Activated CD4-positive, alpha-beta T cell treated with anti-CD3 and anti-CD28 coated beads, Interleukin-2, amount 10 ng/mL, durations not matched to agents 7 days and 5 days (primary cell): Measurements from ENCODE around the gene OR52I1. TPM values are rescaled to one million over a fixed set of nuclear protein-coding genes. Genes with fewer than 3 reads are reported as not detected.

Experiments used
- CTCF ChIA-PET: fragments of 350-600 bp; sonication (Branson Sonifier 250); formaldehyde crosslinking; loops from one replicate; lab custom pipeline; 2021; ENCODE audit warnings: antibody characterized with exemption; lab: Charles Lee
- POLR2A ChIA-PET: fragments of 350-600 bp; sonication (Branson Sonifier 250); formaldehyde crosslinking; loops from one replicate; lab custom pipeline; 2021; ENCODE audit warnings: antibody characterized with exemption; lab: Charles Lee
- DNase-seq: peaks from one replicate; pipeline ENCODE4 v3.0.0-alpha.2; 2020
- H3K27ac Mint-ChIP-seq: one replicate; pipeline ENCODE4 v1.8.0; 2021; ENCODE audit warnings: mild to moderate bottlenecking, moderate library complexity, mixed read lengths
- H3K27me3 Mint-ChIP-seq: one replicate; pipeline ENCODE4 v1.8.0; 2021; ENCODE audit warnings: mixed read lengths
- H3K36me3 Mint-ChIP-seq: one replicate; pipeline ENCODE4 v1.8.0; 2021; ENCODE audit warnings: low read depth, mixed read lengths
- H3K4me1 Mint-ChIP-seq: one replicate; pipeline ENCODE4 v1.8.0; 2021; ENCODE audit warnings: mixed read lengths
- H3K4me3 Mint-ChIP-seq: one replicate; pipeline ENCODE4 v1.8.0; 2021; ENCODE audit warnings: mild to moderate bottlenecking, moderate library complexity, mixed read lengths
- H3K9me3 Mint-ChIP-seq: one replicate; pipeline ENCODE4 v1.8.0; 2021; ENCODE audit warnings: mixed read lengths
- total RNA-seq, 2 experiments: library from RNA; stranded (reverse); gene quantifications; one replicate each; pipeline ENCODE4 v1.2.3, GENCODE V29; 2021

OR52I1 gene
- total RNA-seq, 2 experiments from 2014 or later, result not detected

GRCh38 chr11:4636136-4636535 lies 42.3 kb downstream of the OR52I1 start:
- peaks cover 13% of the 10 kb centered on the region for H3K27me3 Mint-ChIP-seq
- H3K4me3 Mint-ChIP-seq, result no peak overlapping the region
- POLR2A ChIA-PET, result no interaction called here
- H3K27ac Mint-ChIP-seq, result no peak overlapping the region
- no peak for DNase-seq
- H3K36me3 Mint-ChIP-seq, result no peaks in the 10 kb centered on the region
- H3K4me1 Mint-ChIP-seq, result no peaks in the 10 kb centered on the region
- H3K9me3 Mint-ChIP-seq, result no peaks in the 10 kb centered on the region
- CTCF ChIA-PET, result interaction anchor here (0.8 to 1.7 kb wide), 5 partner anchors 8 to 162 kb away, joined by 3 to 6 read pairs (median 4); no protein-coding TSS in a partner anchor

DNA sequence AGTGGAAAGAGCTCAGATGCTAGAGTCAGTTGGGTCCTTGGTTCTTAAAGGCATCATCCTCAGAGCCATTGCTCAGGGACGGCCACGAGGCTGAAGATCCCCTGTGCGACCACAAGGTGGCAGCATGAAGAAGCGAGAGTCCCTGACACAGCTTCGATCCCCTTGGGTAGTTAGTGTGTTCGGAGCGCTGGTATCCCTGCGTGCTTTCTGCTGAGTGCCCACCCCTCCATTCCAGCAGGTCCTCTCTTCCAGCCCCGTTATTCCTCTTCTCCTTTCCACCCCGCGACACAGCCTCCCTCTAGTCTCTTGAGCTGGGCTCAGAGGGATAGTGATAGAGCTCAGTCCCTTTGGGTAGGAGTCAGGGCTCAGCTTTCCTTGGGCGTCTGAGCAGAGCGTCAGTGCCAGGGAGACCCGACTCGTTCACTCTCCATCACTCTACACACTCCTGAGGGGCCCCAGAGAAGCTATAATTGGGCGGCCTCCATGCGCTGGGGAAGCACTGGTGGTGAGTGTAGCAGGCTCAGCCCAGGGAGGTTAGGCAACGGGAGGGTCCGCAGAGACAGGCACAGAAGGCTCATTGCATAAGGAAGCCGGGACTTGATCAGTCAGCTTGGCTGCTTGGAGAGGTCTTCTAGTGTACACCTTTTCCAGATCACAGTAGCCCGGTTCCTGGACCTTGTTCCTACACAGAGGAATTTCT lies 43.3 kb downstream of the OR52I1 start, which contains the start of gene OR51D1:
Gene OR51D1, plus strand, starts transcription at position 516 of the 700 bp plus-strand sequence. CDS start 2,314 bp downstream, outside the sequence.
- Mint-ChIP-seq H3K27me3 (peaks cover 4% of the 10 kb centered on the region), H3K4me1 (no peaks in the 10 kb centered on the region), H3K27ac (no peak within 1 kb of the TSS), H3K9me3 (no peaks in the 10 kb centered on the region), H3K4me3 (no peak within 1 kb of the TSS), H3K36me3 (no peaks in the 10 kb centered on the region)
- POLR2A ChIA-PET, result interaction anchor here (0.6 kb wide), 1 partner anchor 194 kb away, joined by 3 read pairs; no protein-coding TSS in a partner anchor
- CTCF ChIA-PET, result interaction anchor here (0.8 to 1.7 kb wide), 7 partner anchors 8 to 1254 kb away, joined by 3 to 6 read pairs (median 4); no protein-coding TSS in a partner anchor
- DNase-seq, result peak; percentile 74

DNA sequence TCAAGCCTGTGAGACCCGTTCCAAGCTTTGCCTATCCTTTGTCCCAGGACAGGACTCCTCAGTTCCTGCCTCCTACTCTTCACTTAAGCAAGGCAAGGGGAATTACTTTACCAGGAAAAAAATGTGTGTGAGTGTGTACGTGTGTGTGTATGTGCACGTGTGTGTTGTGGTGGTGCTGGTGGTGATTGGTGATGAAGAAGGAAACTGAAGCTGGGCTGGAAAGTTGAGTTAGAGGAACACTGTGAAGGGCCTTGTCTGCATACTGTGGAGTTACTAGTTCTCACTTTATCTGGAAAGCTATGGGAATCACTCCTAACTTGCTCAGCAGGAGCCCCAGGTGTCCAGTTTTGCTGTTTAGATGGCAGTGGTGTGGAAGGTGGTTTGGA lies 43.8 kb downstream of the OR52I1 start:
- DNase-seq, result no peak
- Mint-ChIP-seq H3K4me3 (no peak overlapping the region), H3K36me3 (no peaks in the 10 kb centered on the region), H3K4me1 (no peaks in the 10 kb centered on the region), H3K9me3 (no peaks in the 10 kb centered on the region), H3K27ac (no peak overlapping the region), H3K27me3 (peaks cover 1% of the 10 kb centered on the region)
- CTCF ChIA-PET, result interaction anchor here (0.9 to 1.2 kb wide), 2 partner anchors 11 to 53 kb away, joined by 3 to 5 read pairs; no protein-coding TSS in a partner anchor
- POLR2A ChIA-PET, result no interaction called here

DNA sequence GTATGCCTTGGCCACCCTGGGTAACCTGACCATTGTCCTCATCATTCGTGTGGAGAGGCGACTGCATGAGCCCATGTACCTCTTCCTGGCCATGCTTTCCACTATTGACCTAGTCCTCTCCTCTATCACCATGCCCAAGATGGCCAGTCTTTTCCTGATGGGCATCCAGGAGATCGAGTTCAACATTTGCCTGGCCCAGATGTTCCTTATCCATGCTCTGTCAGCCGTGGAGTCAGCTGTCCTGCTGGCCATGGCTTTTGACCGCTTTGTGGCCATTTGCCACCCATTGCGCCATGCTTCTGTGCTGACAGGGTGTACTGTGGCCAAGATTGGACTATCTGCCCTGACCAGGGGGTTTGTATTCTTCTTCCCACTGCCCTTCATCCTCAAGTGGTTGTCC lies 46.1 kb downstream of the OR52I1 start:
- Mint-ChIP-seq H3K27me3 (peaks cover 6% of the 10 kb centered on the region), H3K9me3 (no peaks in the 10 kb centered on the region), H3K4me1 (no peaks in the 10 kb centered on the region), H3K27ac (no peak overlapping the region), H3K36me3 (no peaks in the 10 kb centered on the region), H3K4me3 (no peak overlapping the region)
- CTCF ChIA-PET, result no interaction called here
- DNase-seq, result no peak
- POLR2A ChIA-PET, result no interaction called here

DNA sequence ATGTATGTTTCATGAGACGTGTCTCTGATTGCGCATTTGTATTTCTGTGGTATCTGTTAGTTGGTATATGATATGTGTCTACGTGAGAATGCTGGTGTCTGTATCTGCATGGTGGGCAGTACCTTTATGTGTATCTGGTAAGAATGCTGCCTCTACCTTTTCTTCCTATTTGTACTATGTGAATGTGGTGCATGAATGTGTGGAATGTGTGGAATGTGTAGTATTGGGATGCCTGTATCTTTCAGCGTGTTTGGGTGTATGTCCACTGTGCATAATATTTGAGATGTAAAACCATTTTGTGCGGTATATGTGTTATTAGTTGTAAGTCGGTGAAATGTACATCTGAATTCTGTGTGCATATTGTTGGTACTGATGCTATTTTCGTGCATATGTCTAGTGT lies 47.7 kb downstream of the OR52I1 start:
- no peaks in the 10 kb centered on the region for H3K9me3 Mint-ChIP-seq
- ChIA-PET POLR2A (no interaction called here), CTCF (no interaction called here)
- no peaks in the 10 kb centered on the region for H3K4me1 Mint-ChIP-seq
- no peaks in the 10 kb centered on the region for H3K36me3 Mint-ChIP-seq
- H3K4me3 Mint-ChIP-seq, result no peak overlapping the region
- H3K27me3 Mint-ChIP-seq, result peaks cover 6% of the 10 kb centered on the region
- H3K27ac Mint-ChIP-seq, result no peak overlapping the region
- no peak for DNase-seq

DNA sequence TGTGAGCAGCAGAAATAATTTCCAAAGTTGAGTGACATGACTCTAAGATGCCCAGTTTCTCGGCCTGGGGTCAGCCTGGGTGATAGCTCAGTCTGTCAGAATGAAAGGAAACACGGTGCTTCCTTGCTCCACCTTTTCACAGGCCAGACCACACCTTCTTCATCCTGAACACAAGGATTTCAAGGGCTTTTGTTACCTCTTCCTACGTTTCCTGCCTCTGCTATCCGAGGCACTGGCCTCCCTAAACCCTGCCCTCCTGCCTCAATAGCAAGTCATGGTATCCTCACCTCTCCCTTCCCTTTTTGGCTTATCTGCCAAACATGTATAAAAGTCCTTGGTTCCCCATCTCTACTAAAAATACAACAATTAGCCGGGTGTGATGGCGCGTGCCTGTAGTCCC lies 48.2 kb downstream of the OR52I1 start:
- CTCF ChIA-PET, result no interaction called here
- no peak overlapping the region for H3K27ac Mint-ChIP-seq
- no peak for DNase-seq
- POLR2A ChIA-PET, result no interaction called here
- no peaks in the 10 kb centered on the region for H3K9me3 Mint-ChIP-seq
- no peak overlapping the region for H3K4me3 Mint-ChIP-seq
- H3K4me1 Mint-ChIP-seq, result no peaks in the 10 kb centered on the region
- H3K36me3 Mint-ChIP-seq, result no peaks in the 10 kb centered on the region
- H3K27me3 Mint-ChIP-seq, result peaks cover 6% of the 10 kb centered on the region

- POLR2A ChIA-PET, result no interaction called here
- no peaks in the 10 kb centered on the region for H3K9me3 Mint-ChIP-seq
- no peak overlapping the region for H3K4me3 Mint-ChIP-seq
- H3K36me3 Mint-ChIP-seq, result no peaks in the 10 kb centered on the region
- H3K27me3 Mint-ChIP-seq, result peaks cover 6% of the 10 kb centered on the region
- H3K4me1 Mint-ChIP-seq, result no peaks in the 10 kb centered on the region
- no peak overlapping the region for H3K27ac Mint-ChIP-seq
- DNase-seq, result no peak
- CTCF ChIA-PET, result no interaction called here
Measured at GRCh38 chr11:4643076-4643475, 49.2 kb downstream of the OR52I1 start.

- Mint-ChIP-seq H3K4me3 (no peak within 1 kb of the TSS), H3K36me3 (no peaks in the 10 kb centered on the region), H3K4me1 (no peaks in the 10 kb centered on the region), H3K27ac (no peak within 1 kb of the TSS), H3K9me3 (no peaks in the 10 kb centered on the region), H3K27me3 (peaks cover 8% of the 10 kb centered on the region)
- CTCF ChIA-PET, result no interaction called here
- POLR2A ChIA-PET, result no interaction called here
- DNase-seq, result no peak
Measured at GRCh38 chr11:4643682-4644081, 49.8 kb downstream of the OR52I1 start, which contains the start of gene OR51E1. OR51E1 (plus strand) TSS chr11:4643982; CDS start chr11:4652527, 8,545 bp downstream.

DNA sequence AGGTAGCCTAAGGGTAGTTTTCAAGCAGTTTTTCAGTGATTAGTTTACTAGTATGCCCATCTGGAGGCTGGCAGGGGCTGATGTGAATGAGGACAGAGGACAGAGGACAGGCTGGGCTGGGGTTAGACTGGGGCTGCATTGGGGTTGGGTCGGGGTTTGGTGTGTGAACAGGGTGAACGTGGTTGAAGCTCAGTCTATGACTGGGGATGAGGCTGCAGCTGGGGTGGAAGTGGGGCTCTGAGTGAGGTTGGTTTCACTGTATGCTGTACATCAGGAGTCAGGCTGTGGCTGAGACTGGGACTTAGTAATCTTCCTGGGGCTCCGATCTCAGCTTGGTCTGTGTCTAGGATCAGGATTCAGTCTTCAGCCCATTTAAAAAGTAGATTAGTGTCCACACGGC lies 50.4 kb downstream of the OR52I1 start:
- ChIA-PET CTCF (no interaction called here), POLR2A (no interaction called here)
- DNase-seq, result no peak
- Mint-ChIP-seq H3K9me3 (no peaks in the 10 kb centered on the region), H3K4me1 (no peaks in the 10 kb centered on the region), H3K27ac (no peak overlapping the region), H3K36me3 (no peaks in the 10 kb centered on the region), H3K27me3 (peaks cover 8% of the 10 kb centered on the region), H3K4me3 (no peak overlapping the region)

Other genes with a start within 250 kb of the OR52I1 start
- not detected for gene OR52B4, start 225.7 kb upstream of the OR52I1 start, total RNA-seq
- gene TRIM21, start 200.3 kb upstream of the OR52I1 start, total RNA-seq, result 10 to 100 TPM; 76.2 to 95.1 TPM
- gene OR52K2, start 144.7 kb upstream of the OR52I1 start, total RNA-seq, result not detected
- not detected for gene OR52K1, start 111.4 kb upstream of the OR52I1 start, total RNA-seq
- gene OR52M1, start 48.8 kb upstream of the OR52I1 start, total RNA-seq, result not detected
- gene OR52I2, start 12.3 kb upstream of the OR52I1 start, total RNA-seq, result not detected
- gene TRIM68, start 14.2 kb downstream of the OR52I1 start, total RNA-seq, result 10 to 100 TPM; 13.4 to 15.4 TPM
- not detected for gene OR51D1, start 43.4 kb downstream of the OR52I1 start, total RNA-seq
- not detected for gene OR51E1, start 49.9 kb downstream of the OR52I1 start, total RNA-seq
- not detected for gene OR51E2, start 103.8 kb downstream of the OR52I1 start, total RNA-seq
- gene MMP26, start 110.7 kb downstream of the OR52I1 start, total RNA-seq, result not detected
- gene OR51F1, start 175.9 kb downstream of the OR52I1 start, total RNA-seq, result not detected
- gene OR52R1, start 210.3 kb downstream of the OR52I1 start, total RNA-seq, result not detected
- gene OR51F2, start 227.3 kb downstream of the OR52I1 start, total RNA-seq, result not detected